Keratinocyte (primary cell): ENCODE measurements around the gene BLTP3A.
"Not testable (repeated sequence)": the region's sequence is repeated elsewhere in the genome, so short reads cannot be mapped to it uniquely, and the experiment has no call there.

ENCODE experiments used
- EZH2 ChIP-seq: IDR thresholded peaks from one replicate; pipeline ENCODE4 v1.6.1; 2012; ENCODE audit warnings: inconsistent platforms, mild to moderate bottlenecking, low read length, moderate library complexity
- TF ChIP-seq, protein P1 (sequence below), 3 experiments: IDR thresholded peaks in 1 of 3; conservative IDR thresholded peaks in 1 of 3; optimal IDR thresholded peaks in 1 of 3; 2 replicates in 2 of 3; 3 replicates in 1 of 3; pipeline versions ENCODE3 to v1.5.1; 2011; ENCODE audit warnings: low read length in 3 of 3, mild to moderate bottlenecking in 3 of 3, moderate library complexity in 2 of 3, control low read depth in 1 of 3, inconsistent platforms in 1 of 3; ENCODE audit not compliant: insufficient read depth in 2 of 3; ENCODE audit errors: extremely low read depth in 1 of 3

- TF ChIP-seq, protein P1, sequence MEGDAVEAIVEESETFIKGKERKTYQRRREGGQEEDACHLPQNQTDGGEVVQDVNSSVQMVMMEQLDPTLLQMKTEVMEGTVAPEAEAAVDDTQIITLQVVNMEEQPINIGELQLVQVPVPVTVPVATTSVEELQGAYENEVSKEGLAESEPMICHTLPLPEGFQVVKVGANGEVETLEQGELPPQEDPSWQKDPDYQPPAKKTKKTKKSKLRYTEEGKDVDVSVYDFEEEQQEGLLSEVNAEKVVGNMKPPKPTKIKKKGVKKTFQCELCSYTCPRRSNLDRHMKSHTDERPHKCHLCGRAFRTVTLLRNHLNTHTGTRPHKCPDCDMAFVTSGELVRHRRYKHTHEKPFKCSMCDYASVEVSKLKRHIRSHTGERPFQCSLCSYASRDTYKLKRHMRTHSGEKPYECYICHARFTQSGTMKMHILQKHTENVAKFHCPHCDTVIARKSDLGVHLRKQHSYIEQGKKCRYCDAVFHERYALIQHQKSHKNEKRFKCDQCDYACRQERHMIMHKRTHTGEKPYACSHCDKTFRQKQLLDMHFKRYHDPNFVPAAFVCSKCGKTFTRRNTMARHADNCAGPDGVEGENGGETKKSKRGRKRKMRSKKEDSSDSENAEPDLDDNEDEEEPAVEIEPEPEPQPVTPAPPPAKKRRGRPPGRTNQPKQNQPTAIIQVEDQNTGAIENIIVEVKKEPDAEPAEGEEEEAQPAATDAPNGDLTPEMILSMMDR (optimal IDR thresholded peaks at IDR 0.05 in 1 of 3, IDR thresholded peaks at IDR 0.05 in 1 of 3, conservative IDR thresholded peaks at IDR 0.05 in 1 of 3; ENCODE audit: extremely low read depth in 1 of 3, insufficient read depth in 2 of 3, low read length in 3 of 3): not testable (repeated sequence)
- not testable (repeated sequence) for TF ChIP-seq EZH2
Measured at GRCh38 chr6:34818872-34819570, 27.1 kb downstream of the BLTP3A start.
